ENCODE data around the gene SH3D21.
A peak's percentile ranks its signal among the peaks of the same experiment; 100 is the strongest.

The SH3D21 gene

DNA sequence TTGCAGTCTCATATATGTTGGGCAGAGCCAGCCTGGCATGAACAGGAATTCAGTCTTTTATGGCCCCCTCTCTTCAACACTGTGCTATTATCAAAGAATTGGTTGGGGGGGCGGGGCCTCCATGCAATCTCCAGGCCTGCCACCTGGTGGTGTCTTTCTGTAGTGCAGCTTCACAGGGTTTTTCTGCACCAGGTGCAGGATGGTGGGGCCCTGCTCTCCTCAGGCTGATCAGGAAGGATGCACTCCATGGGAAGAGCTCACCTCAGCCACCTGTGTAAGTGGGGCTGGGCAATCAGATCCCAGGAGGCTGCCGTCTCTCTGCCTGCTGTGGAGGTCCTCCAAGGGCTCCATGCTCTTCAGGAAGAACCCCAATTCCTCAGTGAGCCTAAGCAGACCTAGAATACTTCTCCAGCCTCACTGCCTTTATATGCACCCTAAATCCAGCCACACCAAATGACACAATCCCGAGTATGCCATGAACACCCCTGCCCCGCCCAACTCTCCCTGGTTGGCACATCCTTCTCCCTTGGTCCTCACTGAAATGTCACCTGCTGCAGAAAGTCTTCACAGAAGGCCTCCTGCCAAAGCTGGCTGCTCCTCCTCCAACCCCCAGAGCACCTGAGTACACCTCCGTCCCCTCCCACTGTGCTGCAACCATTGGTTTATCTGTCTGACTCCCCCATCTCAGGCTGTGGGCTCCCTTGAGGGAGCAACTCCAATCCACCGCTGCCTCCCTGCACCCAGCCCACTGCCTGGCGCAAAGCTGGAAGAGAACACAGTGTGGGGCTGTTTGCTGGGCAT lies 63.1 kb downstream of the SH3D21 start:
- H3K27ac ChIP-seq (ENCODE audit: low read depth, low read length) = peak overlapping the region; percentile 87
- no peak for TF ChIP-seq EZH2phosphoT487 (IDR thresholded peaks at IDR 0.05; ENCODE audit: borderline replicate concordance, low read length)
- TF ChIP-seq, protein P1, sequence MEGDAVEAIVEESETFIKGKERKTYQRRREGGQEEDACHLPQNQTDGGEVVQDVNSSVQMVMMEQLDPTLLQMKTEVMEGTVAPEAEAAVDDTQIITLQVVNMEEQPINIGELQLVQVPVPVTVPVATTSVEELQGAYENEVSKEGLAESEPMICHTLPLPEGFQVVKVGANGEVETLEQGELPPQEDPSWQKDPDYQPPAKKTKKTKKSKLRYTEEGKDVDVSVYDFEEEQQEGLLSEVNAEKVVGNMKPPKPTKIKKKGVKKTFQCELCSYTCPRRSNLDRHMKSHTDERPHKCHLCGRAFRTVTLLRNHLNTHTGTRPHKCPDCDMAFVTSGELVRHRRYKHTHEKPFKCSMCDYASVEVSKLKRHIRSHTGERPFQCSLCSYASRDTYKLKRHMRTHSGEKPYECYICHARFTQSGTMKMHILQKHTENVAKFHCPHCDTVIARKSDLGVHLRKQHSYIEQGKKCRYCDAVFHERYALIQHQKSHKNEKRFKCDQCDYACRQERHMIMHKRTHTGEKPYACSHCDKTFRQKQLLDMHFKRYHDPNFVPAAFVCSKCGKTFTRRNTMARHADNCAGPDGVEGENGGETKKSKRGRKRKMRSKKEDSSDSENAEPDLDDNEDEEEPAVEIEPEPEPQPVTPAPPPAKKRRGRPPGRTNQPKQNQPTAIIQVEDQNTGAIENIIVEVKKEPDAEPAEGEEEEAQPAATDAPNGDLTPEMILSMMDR (IDR thresholded peaks at IDR 0.05; ENCODE audit: low read depth, low read length, poor library complexity, severe bottlenecking) = peak; percentile 94
- no peaks in the 10 kb centered on the region for H3K9me3 ChIP-seq (ENCODE audit: control insufficient read depth, insufficient read depth, low read length)
- peak overlapping the region; percentile 93 for H3K4me2 ChIP-seq (ENCODE audit: low read length)
- H3K4me3 ChIP-seq (ENCODE audit: low read length) = peak overlapping the region; percentile 10
- H3K27me3 ChIP-seq (ENCODE audit: control insufficient read depth, low read length) = no peaks in the 10 kb centered on the region
- peaks cover 17% of the 10 kb centered on the region; the same call in 1 of the 2 replicates for H4K20me1 ChIP-seq (ENCODE audit: control insufficient read depth, insufficient read depth, low read depth, low read length)
- H3K9me2 ChIP-seq (replicated peaks; ENCODE audit: control insufficient read depth, low read length) = no peaks in the 10 kb centered on the region
- H3K79me2 ChIP-seq (ENCODE audit: control insufficient read depth, low read length) = peaks cover 91% of the 10 kb centered on the region
- peaks cover 31% of the 10 kb centered on the region for H3F3A ChIP-seq (ENCODE audit: control insufficient read depth, insufficient read depth)
- H3K4me1 ChIP-seq (ENCODE audit: control insufficient read depth, low read length) = peaks cover 90% of the 10 kb centered on the region
- peaks cover 70% of the 10 kb centered on the region for H3K36me3 ChIP-seq (ENCODE audit: control insufficient read depth, low read length)

Measured in DOHH2 (cell line).